ENCODE measurements around the gene LYST. TPM values are rescaled to one million over a fixed set of nuclear protein-coding genes. Genes with fewer than 3 reads are reported as not detected.

Gene LYST
- total and polyA plus RNA-seq, 2 donors (not counting 1 experiment from before 2014, with no cell fraction given): 7.5 to 50.2 TPM

GRCh38 chr1:235612761-235613160 lies 253.9 kb downstream of the LYST start:
- DNase-seq (ENCODE audit: low read depth in 2 of 2): no peak
- no peak overlapping the region for H3K9ac ChIP-seq (ENCODE audit: insufficient read depth, low read length)
- H2AFZ ChIP-seq (ENCODE audit: low read length): no peak overlapping the region
- no peak overlapping the region for H3K4me3 ChIP-seq (replicated peaks in 1 of 4; ENCODE audit: control extremely low read depth in 1 of 4, insufficient read depth in 1 of 4, low read depth in 3 of 4, low read length in 4 of 4)
- H3K9me3 ChIP-seq (ENCODE audit: control insufficient read depth, insufficient read depth, low read depth, low read length): no peaks in the 10 kb centered on the region
- no peak overlapping the region for H3K4me2 ChIP-seq (ENCODE audit: extremely low read depth, insufficient read depth, low read length)
- H3K79me2 ChIP-seq (ENCODE audit: control insufficient read depth, insufficient read depth, low read length): no peaks in the 10 kb centered on the region
- no peak for TF ChIP-seq EZH2 (IDR thresholded peaks at IDR 0.05; ENCODE audit: low read length, missing control alignments)
- TF ChIP-seq, protein P1, sequence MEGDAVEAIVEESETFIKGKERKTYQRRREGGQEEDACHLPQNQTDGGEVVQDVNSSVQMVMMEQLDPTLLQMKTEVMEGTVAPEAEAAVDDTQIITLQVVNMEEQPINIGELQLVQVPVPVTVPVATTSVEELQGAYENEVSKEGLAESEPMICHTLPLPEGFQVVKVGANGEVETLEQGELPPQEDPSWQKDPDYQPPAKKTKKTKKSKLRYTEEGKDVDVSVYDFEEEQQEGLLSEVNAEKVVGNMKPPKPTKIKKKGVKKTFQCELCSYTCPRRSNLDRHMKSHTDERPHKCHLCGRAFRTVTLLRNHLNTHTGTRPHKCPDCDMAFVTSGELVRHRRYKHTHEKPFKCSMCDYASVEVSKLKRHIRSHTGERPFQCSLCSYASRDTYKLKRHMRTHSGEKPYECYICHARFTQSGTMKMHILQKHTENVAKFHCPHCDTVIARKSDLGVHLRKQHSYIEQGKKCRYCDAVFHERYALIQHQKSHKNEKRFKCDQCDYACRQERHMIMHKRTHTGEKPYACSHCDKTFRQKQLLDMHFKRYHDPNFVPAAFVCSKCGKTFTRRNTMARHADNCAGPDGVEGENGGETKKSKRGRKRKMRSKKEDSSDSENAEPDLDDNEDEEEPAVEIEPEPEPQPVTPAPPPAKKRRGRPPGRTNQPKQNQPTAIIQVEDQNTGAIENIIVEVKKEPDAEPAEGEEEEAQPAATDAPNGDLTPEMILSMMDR (conservative IDR thresholded peaks at IDR 0.05 in 1 of 2, IDR thresholded peaks at IDR 0.05 in 1 of 2; ENCODE audit: low read depth in 1 of 2, low read length in 2 of 2): no peak
- no peaks in the 10 kb centered on the region for H3K27me3 ChIP-seq (ENCODE audit: control insufficient read depth, insufficient read depth, low read length)
- no peaks in the 10 kb centered on the region for H4K20me1 ChIP-seq (ENCODE audit: control insufficient read depth, extremely low read depth, insufficient read depth, low read length)
- no peak overlapping the region for H3K27ac ChIP-seq (ENCODE audit: insufficient read depth, low read length)
- H3K36me3 ChIP-seq (ENCODE audit: control insufficient read depth, insufficient read depth, low read length): no peaks in the 10 kb centered on the region
- no peaks in the 10 kb centered on the region for H3K4me1 ChIP-seq (ENCODE audit: control insufficient read depth, extremely low read depth, insufficient read depth, low read length)

Other genes starting within 250 kb of the LYST start
- gene GNG4, start 217.1 kb downstream of the LYST start, total RNA-seq: under 0.01 TPM in 2 replicates
- 0.06 and 0.10 TPM in 2 replicates for gene GNG4, start 217.1 kb downstream of the LYST start, polyA plus RNA-seq
- gene NID1, start 198.2 kb upstream of the LYST start, total RNA-seq: 29.1 and 29.3 TPM in 2 replicates
- 53.4 and 152 TPM in 2 replicates for gene NID1, start 198.2 kb upstream of the LYST start, polyA plus RNA-seq

Measured in fibroblast of lung (primary cell).